K562 (cell line): Measurements from ENCODE around the gene SORCS2. TPM values are rescaled to one million over a fixed set of nuclear protein-coding genes. Genes with fewer than 3 reads are reported as not detected.

Experiments used
- ZBTB40 ChIP-seq, 2 experiments: fragments of 450-650 bp in 1 of 2; sonication (generic) in 1 of 2; formaldehyde crosslinking in 1 of 2; IDR thresholded peaks; 2 replicates each; pipeline versions ENCODE4 v1.7.1 to v1.9.0; 2016 to 2022; ENCODE audit warnings: inconsistent platforms in 1 of 2, mild to moderate bottlenecking in 1 of 2, missing genetic modification reagents in 1 of 2
- polyA plus RNA-seq, 8 experiments: library from polyadenylated mRNA; depleted of rRNA in 4 of 8; stranded (reverse) in 5 of 8; unstranded in 3 of 8; fragments of >200 nt; fragmentation: Nextera tagmentation in 2 of 8; fragmentation: Illumina TruSeq in 1 of 8; extraction: Ambion mirVana in 2 of 8; extraction: Trizol in 1 of 8; gene quantifications; 2 replicates each; pipeline versions ENCODE4 v1.2.1 to v1.2.3, GENCODE V29; 2011 to 2014; ENCODE audit warnings: inconsistent platforms in 1 of 8, missing spikeins in 1 of 8
- total RNA-seq, 7 experiments: library from RNA; depleted of rRNA in 6 of 7; stranded (reverse); fragments of >200 nt in 6 of 7; fragmentation: Illumina TruSeq in 2 of 7; extraction: Trizol in 2 of 7; gene quantifications; 2 replicates each; pipeline versions ENCODE4 v1.2.1 to v1.2.3, GENCODE V29; 2011 to 2021; ENCODE audit warnings: low replicate concordance in 1 of 7

SORCS2 gene
- total and polyA plus RNA-seq, 9 of the 15 experiments (the other 6 are each of a cell fraction or from before 2014, with no cell fraction given) = not detected

- TF ChIP-seq ZBTB40 (IDR thresholded peaks at IDR 0.05) = no peak
- TF ChIP-seq ZBTB40 (CRISPR knock-in tag; IDR thresholded peaks at IDR 0.05) = no peak
Observed at GRCh38 chr4:7287274-7287917, 95.1 kb downstream of the SORCS2 start (continued).
